Measurements from ENCODE around the gene LIMA1.
A peak's percentile ranks its signal among the peaks of the same experiment; 100 is the strongest.
"Not testable (repeated sequence)": the region's sequence is repeated elsewhere in the genome, so short reads cannot be mapped to it uniquely, and the experiment has no call there.

LIMA1 gene

DNA sequence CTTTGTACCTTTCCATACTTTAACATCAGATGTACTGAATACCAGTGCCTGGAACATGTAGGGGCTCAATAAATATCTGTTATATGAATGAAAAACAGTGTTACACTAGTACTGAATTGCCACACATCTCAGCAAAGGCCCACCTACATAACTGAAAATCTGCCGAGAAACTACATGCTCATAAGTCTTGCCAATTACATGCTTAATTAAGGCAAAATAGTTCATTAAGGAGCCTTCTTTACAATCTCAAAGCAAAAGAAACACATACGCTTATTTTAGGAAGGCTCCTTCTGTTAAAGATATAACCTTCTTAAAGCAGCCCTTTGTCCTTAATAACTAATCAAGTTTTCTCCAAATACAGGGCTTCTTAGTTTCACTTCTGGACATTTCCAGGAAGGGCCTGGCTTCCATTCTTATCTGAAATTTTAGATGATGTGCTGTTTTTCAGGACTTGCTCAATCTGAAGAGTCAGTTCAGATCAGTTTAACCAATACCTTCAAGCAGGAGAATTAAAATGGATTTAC lies 11.5 kb downstream of the LIMA1 start:
- DNase-seq (no peak), ATAC-seq (no peak)
- no peak overlapping the region for H3K4me3 Mint-ChIP-seq
- H3K27ac Mint-ChIP-seq: no peak overlapping the region
- no peaks in the 10 kb centered on the region for H3K27me3 Mint-ChIP-seq
- H3K36me3 Mint-ChIP-seq (ENCODE audit: low read depth): no peaks in the 10 kb centered on the region
- no peaks in the 10 kb centered on the region for H3K9me3 Mint-ChIP-seq
- peaks cover 4% of the 10 kb centered on the region for H3K4me1 Mint-ChIP-seq

DNA sequence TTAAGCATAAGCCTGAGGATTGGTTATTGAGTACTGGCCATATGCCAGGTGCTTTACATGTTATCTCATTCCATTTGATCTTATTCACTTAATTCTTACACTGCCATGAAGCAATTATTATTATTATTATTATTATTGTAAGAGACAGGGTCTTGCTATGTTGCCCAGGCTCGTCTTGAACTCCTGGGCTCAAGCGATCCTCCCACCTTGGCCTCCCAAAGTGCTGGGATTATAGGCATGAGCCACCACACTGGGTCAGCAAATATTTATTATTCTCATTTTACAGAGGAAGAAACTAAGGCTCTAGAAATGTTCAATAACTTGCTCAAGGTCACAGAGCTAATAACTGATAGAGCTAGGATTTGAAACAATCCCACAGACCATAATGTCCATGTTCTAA lies 14.8 kb downstream of the LIMA1 start:
- no peak for ATAC-seq
- H3K4me3 Mint-ChIP-seq: no peak overlapping the region
- no peaks in the 10 kb centered on the region for H3K36me3 Mint-ChIP-seq (ENCODE audit: low read depth)
- no peak overlapping the region for H3K27ac Mint-ChIP-seq
- no peaks in the 10 kb centered on the region for H3K27me3 Mint-ChIP-seq
- H3K9me3 Mint-ChIP-seq: no peaks in the 10 kb centered on the region
- DNase-seq: no peak
- no peaks in the 10 kb centered on the region for H3K4me1 Mint-ChIP-seq

DNA sequence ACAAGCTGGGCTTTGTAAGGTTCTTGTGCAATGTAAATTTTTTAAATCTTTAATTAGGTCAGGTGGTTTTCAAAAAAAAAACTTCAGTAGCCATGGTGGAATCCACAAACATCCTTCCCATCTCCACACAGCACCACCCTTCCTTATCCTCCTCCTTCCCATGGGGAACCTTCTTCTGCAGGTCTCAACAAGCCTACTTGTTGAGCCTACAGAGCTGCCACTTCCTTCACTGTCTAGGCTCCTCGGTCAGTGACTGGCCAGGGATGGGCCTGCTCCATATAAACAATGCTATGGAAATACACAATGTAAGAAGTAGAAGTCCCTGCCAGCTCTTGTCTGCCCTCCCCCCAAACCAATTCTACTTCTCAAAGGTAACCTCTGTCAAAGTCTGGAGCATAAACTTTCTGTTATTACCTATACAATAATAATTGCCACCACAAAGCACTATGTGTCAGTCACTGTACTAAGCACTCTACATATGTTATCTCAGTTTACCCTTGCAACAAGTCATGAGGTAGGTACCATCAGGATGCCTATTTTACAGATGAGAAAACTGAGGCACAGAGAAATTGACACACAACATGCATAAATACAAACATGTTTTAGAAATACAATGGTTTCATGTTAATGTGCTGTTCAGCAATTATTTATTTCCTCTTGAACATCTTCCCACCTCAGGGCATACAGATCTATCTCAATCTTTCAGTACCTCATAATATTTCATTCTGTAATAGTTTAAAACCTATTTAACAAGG lies 17.4 kb downstream of the LIMA1 start:
- no peaks in the 10 kb centered on the region for H3K9me3 Mint-ChIP-seq
- H3K4me1 Mint-ChIP-seq: no peaks in the 10 kb centered on the region
- H3K27me3 Mint-ChIP-seq: no peaks in the 10 kb centered on the region
- H3K27ac Mint-ChIP-seq: no peak overlapping the region
- ATAC-seq (no peak), DNase-seq (no peak)
- H3K36me3 Mint-ChIP-seq (ENCODE audit: low read depth): no peaks in the 10 kb centered on the region
- H3K4me3 Mint-ChIP-seq: no peak overlapping the region

DNA sequence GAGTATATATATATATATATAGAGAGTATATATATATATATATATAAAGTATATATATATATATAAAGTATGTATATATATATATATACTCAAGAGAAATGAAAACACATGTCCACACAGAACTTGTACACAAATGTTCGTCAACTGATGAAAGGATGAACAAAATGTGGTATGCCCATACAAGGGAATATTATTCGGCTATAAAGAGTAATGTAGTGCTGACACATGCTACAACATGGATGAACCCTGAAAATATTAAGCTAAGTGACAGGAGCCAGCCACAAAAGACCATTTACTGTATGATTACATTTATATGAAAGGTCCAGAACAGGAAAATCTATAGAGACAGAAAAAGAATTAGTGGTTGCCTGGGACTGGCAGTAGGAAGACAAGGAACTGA lies 19.5 kb downstream of the LIMA1 start:
- Mint-ChIP-seq H3K9me3 (no peaks in the 10 kb centered on the region), H3K4me3 (no peak overlapping the region), H3K27ac (no peak overlapping the region), H3K36me3 (ENCODE audit: low read depth) (no peaks in the 10 kb centered on the region), H3K27me3 (no peaks in the 10 kb centered on the region), H3K4me1 (no peaks in the 10 kb centered on the region)
- ATAC-seq (no peak), DNase-seq (no peak)

DNA sequence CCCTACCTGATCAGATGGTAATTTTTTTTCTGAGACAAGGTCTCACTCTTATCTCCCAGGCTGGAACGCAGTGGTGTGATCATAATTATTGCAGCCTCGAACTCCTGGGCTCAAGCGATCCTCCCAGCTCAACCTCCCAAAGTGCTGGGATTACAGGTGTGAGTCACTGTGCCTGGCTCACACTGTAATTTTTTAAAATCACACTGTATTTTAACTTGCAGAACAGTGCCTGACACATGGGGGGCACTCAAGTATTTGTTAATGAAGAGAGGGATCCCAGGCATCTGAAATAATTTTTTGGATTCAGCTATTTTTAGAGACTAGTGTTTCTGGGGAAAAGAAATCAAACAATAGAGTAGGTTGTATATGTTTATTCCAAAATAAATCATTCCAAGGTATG lies 21.7 kb downstream of the LIMA1 start:
- ATAC-seq: no peak
- Mint-ChIP-seq H3K9me3 (no peaks in the 10 kb centered on the region), H3K4me3 (no peak overlapping the region), H3K27me3 (no peaks in the 10 kb centered on the region), H3K4me1 (no peaks in the 10 kb centered on the region), H3K36me3 (ENCODE audit: low read depth) (no peaks in the 10 kb centered on the region), H3K27ac (no peak overlapping the region)
- no peak for DNase-seq

DNA sequence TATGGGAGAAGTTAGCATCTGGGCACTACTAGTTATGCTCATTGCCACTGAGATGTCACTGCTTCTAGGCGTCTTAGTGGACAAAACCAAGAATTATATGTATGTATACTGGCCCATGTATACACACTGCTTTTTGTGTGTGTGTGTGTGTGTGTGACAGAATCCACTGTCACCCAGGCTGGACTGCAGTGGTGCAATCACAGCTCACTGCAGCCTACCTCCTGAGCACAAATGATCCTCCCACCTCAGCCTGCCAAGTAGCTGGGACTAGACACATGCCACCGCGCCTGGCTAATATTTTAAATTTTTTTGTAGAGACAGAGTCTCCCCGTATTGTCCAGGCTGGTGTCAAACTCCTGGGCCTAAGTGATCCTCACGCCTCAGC lies 25.2 kb downstream of the LIMA1 start:
- no peaks in the 10 kb centered on the region for H3K9me3 Mint-ChIP-seq
- no peak overlapping the region for H3K4me3 Mint-ChIP-seq
- H3K27me3 Mint-ChIP-seq: no peaks in the 10 kb centered on the region
- no peak for ATAC-seq
- H3K4me1 Mint-ChIP-seq: peaks cover 19% of the 10 kb centered on the region
- no peaks in the 10 kb centered on the region for H3K36me3 Mint-ChIP-seq (ENCODE audit: low read depth)
- H3K27ac Mint-ChIP-seq: no peak overlapping the region
- no peak for DNase-seq

DNA sequence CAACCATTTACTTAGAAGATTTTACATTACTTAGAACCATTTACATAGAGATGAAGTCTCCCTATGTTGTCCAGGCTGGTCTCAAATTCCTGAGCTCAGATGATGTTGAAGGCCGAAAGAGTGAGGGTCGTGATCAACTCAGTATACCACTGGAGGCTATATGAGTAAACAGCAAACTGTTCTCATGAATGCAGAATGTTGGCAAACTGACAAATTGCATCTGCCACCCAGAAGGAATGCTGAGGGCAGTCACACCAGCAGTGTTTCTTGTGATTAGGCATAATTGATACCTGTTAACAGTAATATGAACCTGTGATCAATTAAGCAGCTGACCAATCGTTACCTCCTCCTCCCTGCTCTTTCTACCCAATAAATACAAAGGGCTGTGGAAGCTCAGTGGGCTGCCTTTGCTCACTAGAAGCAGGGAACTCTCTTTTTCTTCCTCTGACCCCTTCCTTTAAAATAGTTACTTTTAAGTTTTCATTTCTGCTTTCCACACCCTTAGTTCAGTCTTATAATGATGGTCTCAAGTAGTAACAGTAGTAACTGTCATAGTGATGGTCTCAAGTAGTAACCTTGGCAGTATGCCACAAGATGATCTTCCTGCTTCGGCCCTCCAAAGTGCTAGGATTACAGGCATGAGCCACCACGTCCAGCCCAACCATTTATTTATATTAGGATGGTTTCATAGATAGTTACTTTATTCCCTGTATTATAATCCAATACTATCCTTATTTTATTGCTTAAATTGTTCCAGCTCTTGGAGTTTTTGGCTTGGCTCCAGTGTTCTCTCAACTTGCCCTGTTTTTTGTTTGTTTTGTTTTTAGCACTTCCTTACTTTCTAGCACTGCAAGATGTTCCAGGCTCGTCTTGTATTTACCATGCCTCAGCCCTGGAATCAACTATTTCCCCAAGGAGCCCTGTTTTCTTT lies 25.8 kb downstream of the LIMA1 start:
- no peaks in the 10 kb centered on the region for H3K36me3 Mint-ChIP-seq (ENCODE audit: low read depth)
- ATAC-seq (no peak), DNase-seq (no peak)
- H3K4me3 Mint-ChIP-seq: no peak overlapping the region
- H3K9me3 Mint-ChIP-seq: no peaks in the 10 kb centered on the region
- H3K27me3 Mint-ChIP-seq: no peaks in the 10 kb centered on the region
- peaks cover 26% of the 10 kb centered on the region for H3K4me1 Mint-ChIP-seq
- H3K27ac Mint-ChIP-seq: no peak overlapping the region

DNA sequence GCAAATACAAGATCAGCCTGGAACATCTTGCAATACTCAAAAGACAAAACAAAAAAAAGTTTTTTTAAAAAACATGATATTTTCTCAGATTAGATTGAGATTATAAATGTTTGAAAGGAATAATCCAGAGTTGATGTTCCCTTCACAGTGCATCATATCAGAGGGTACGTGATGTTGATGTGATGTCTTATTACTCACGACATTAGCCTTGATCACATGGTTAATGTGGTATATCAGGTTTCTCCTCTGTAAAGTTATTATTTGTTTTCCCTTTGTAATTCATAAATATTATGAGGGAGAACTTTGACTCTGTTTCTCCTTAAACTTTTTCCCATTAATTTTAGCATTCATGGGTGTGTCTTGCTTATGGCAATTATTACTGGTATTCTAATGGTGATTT lies 26.6 kb downstream of the LIMA1 start:
- Mint-ChIP-seq H3K27ac (no peak overlapping the region), H3K36me3 (ENCODE audit: low read depth) (peaks cover 3% of the 10 kb centered on the region), H3K9me3 (no peaks in the 10 kb centered on the region), H3K27me3 (no peaks in the 10 kb centered on the region), H3K4me1 (peaks cover 32% of the 10 kb centered on the region), H3K4me3 (no peak overlapping the region)
- DNase-seq (no peak), ATAC-seq (no peak)

DNA sequence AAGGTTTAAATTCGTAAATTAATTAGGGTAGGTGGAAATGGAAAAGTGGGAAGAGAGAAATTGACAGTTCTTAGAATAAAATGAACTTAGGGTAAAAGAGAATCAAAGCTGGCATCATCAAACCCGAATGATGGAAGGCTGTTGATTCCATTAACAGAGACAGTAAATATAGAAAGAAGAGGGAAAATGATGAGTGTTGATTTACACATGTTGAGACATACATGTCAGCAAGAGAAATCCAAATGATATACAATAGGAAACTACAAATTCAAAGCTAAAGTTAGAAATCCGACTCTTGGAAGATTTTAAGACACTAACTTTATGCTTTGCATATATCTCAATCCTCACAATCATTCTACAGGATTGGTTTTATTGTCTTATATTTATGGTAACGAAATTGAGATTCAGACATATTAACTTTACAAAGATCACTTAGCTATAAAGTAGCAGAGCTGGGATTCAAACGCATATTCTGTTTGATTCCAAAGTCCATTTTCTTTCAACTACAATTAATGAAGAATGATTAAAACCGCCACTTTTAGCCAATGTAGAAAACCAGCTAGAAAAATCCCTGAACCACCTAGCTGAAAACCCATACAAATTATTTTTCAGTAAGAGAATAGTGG lies 30.2 kb downstream of the LIMA1 start:
- no peak overlapping the region for H3K4me3 Mint-ChIP-seq
- no peak overlapping the region for H3K27ac Mint-ChIP-seq
- no peaks in the 10 kb centered on the region for H3K9me3 Mint-ChIP-seq
- no peaks in the 10 kb centered on the region for H3K27me3 Mint-ChIP-seq
- no peak for DNase-seq
- ATAC-seq: no peak
- H3K4me1 Mint-ChIP-seq: peaks cover 54% of the 10 kb centered on the region
- peaks cover 3% of the 10 kb centered on the region for H3K36me3 Mint-ChIP-seq (ENCODE audit: low read depth)

DNA sequence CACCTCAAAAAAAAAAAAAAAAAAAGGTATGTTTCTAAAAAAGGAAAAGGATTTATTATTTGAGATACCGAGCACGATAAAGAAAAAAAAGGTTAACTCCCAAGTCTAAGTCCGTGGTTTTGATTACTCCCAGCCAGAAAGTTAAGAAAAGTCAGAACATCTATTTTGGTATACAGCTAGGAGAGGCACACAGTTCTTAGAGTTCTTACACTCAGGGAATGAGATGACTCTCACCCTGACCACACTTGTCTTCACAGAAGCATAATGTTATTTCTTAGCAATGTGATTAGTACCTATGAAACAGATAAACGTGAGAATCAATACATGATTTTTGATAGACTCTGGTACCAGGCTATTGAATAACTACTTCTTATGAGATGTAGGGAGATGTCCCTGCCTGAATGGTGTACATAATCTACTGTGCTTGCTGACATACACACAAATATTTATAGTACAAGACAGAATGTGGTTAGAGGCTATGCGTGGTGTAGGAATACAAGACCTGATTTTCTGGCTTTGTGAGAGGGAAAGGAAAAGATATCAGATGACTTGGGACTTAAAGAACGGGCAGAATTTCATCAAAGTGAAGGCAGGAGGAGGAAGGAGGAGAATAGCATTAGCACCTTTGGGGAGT lies 31.6 kb downstream of the LIMA1 start:
- no peaks in the 10 kb centered on the region for H3K27me3 Mint-ChIP-seq
- DNase-seq: no peak
- H3K4me1 Mint-ChIP-seq: peaks cover 62% of the 10 kb centered on the region
- peak overlapping the region; percentile 33 for H3K27ac Mint-ChIP-seq
- no peaks in the 10 kb centered on the region for H3K9me3 Mint-ChIP-seq
- no peak overlapping the region for H3K4me3 Mint-ChIP-seq
- peak; percentile 55 for ATAC-seq
- H3K36me3 Mint-ChIP-seq (ENCODE audit: low read depth): peaks cover 3% of the 10 kb centered on the region

DNA sequence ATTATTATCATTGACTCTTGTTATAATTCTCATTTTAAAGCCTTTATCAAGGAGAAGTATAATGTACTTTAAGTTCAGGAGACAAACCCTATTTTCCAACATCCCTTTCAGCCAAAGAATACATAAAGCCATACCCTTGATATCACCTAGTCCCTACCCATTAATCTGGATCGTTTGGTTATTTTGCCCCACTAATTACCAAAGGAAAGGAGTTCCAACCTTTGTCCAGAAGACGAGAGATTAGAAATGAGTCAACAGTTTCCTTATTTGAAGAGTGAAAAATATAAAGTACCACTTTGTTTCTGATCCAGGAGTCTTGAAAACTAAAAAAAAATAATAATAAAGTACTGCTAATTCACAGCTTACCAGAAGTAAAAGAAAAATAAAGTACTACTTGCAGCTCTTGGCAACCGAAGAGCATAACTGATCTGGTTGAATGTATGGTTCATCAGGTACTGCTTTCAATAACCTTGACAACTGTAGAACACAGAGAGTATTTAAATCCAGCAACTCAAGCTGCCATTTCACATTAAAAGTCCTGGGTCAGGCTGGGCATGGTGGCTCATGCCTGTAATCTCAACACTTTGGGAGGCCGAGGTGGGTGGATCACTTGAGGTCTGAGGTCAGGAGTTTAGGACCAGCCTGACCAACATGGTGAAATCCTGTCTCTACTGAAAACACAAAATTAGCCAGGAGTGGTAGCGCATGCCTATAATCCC lies 33.7 kb downstream of the LIMA1 start:
- peaks cover 3% of the 10 kb centered on the region for H3K36me3 Mint-ChIP-seq (ENCODE audit: low read depth)
- ATAC-seq: no peak
- H3K27ac Mint-ChIP-seq: no peak overlapping the region
- H3K27me3 Mint-ChIP-seq: no peaks in the 10 kb centered on the region
- no peak for DNase-seq
- no peak overlapping the region for H3K4me3 Mint-ChIP-seq
- no peaks in the 10 kb centered on the region for H3K9me3 Mint-ChIP-seq
- H3K4me1 Mint-ChIP-seq: peaks cover 67% of the 10 kb centered on the region

DNA sequence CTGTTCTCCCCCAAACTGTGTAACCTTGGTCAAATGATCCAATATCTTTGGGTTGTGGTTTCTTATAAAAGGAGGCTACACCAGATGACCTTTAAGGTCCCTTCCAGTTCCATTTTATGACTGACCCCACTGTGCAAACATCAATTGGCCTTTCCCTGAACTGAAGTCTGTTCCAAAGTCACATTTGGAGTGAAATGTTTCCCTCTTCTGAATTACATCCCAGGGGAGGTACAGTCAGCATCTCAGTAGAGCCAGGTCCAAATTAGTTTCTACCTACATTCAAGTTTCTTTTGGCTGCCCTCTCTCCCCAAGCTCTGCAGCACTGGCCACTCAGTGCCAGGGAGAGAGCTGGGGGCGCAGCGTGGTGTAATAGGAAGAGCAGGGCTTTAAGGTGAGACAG lies 34.4 kb downstream of the LIMA1 start:
- no peaks in the 10 kb centered on the region for H3K9me3 Mint-ChIP-seq
- H3K36me3 Mint-ChIP-seq (ENCODE audit: low read depth): peaks cover 3% of the 10 kb centered on the region
- H3K27ac Mint-ChIP-seq: no peak overlapping the region
- DNase-seq (no peak), ATAC-seq (no peak)
- peak overlapping the region; percentile 43 for H3K4me3 Mint-ChIP-seq
- peaks cover 59% of the 10 kb centered on the region for H3K4me1 Mint-ChIP-seq
- no peaks in the 10 kb centered on the region for H3K27me3 Mint-ChIP-seq

DNA sequence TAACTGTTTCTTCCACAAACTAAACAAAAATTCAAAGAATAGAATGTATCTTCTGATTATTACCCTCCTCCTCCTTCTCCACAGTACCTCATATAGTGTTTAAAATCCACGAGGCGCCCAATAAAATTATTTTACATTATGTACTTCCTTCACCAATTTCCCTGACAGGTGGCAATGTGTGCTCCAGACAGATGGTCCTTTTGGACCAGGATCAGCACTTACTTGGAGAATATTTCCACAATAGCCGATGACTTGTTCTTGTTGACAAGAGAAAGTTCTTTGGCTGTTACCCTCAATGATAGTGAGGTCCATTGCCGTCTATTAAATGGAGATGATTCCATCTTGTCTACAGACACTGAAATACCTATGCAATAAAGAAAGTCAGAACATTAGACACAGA lies 34.9 kb downstream of the LIMA1 start:
- Mint-ChIP-seq H3K4me1 (peaks cover 56% of the 10 kb centered on the region), H3K4me3 (peak overlapping the region; percentile 43), H3K27ac (no peak overlapping the region), H3K9me3 (no peaks in the 10 kb centered on the region), H3K27me3 (no peaks in the 10 kb centered on the region), H3K36me3 (ENCODE audit: low read depth) (peaks cover 3% of the 10 kb centered on the region)
- DNase-seq (no peak), ATAC-seq (no peak)

DNA sequence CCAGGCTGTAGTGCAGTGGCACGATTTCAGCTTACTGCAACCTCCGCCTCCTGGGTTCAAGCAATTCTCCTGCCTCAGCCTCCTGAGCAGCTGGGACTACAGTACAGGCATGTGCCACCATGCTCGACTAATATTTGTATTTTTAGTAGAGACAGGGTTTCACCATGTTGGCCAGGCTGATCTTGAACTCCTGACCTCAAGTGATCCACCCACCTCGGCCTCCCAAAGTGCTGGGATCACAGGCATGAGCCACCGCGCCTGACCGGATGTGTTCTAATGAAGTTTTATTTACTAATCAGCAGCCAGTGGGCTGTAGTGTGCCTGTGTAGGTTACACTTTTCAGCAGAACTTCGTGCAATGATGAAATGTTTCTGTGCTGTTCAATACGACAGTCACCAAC lies 35.7 kb downstream of the LIMA1 start:
- ATAC-seq; H3K4me3 Mint-ChIP-seq; H3K36me3 Mint-ChIP-seq (ENCODE audit: low read depth); H3K27me3 Mint-ChIP-seq; DNase-seq; H3K9me3 Mint-ChIP-seq; H3K27ac Mint-ChIP-seq: not testable (repeated sequence)
- H3K4me1 Mint-ChIP-seq: peaks cover 56% of the 10 kb centered on the region
